AG04450 (cell line): Measurements from ENCODE around the gene TTLL13. TPM values are rescaled to one million over a fixed set of nuclear protein-coding genes. Genes with fewer than 3 reads are reported as not detected.

Experiments used
- CTCF ChIA-PET: fragments of 300-600, 350-600 bp; formaldehyde crosslinking; extraction: SDS; loops from one replicate; lab custom pipeline; 2022; ENCODE audit warnings: antibody characterized with exemption, inconsistent platforms; lab: Charles Lee
- POLR2A ChIA-PET: fragments of 350-600 bp; formaldehyde crosslinking; extraction: SDS; loops from one replicate; lab custom pipeline; 2021; ENCODE audit warnings: antibody characterized with exemption, inconsistent platforms; lab: Yijun Ruan, JAX
- DNase-seq: peaks from one replicate; pipeline ENCODE4 v3.0.0-alpha.2; 2011; ENCODE audit warnings: low read depth, low spot score
- H3K27ac ChIP-seq: one replicate; pipeline ENCODE4 v1.5.1; 2012; ENCODE audit warnings: low read depth, low read length, control low read depth
- H3K27me3 ChIP-seq: one replicate; pipeline ENCODE4 v1.6.0; 2012; ENCODE audit warnings: low read length; ENCODE audit not compliant: control insufficient read depth, insufficient read depth
- H3K4me3 ChIP-seq: 2 replicates; pipeline ENCODE4 v1.5.1; 2011; ENCODE audit warnings: mild to moderate bottlenecking, low read depth, low read length, control low read depth
- H3K9me3 ChIP-seq: 2 replicates; pipeline ENCODE4 v1.5.1; 2012; ENCODE audit warnings: low read length; ENCODE audit not compliant: control insufficient read depth, insufficient read depth
- polyA plus RNA-seq: library from polyadenylated mRNA; depleted of rRNA; stranded (reverse); fragments of >200 nt; gene quantifications from 2 replicates; pipeline ENCODE4 v1.2.3, GENCODE V29; 2011; rRNA removed
- small RNA-seq: library from RNA; depleted of rRNA; stranded (forward); fragments of <200 nt; gene quantifications from one replicate; pipeline ENCODE3, GENCODE V24; 2012; ENCODE audit warnings: low read depth; ENCODE audit not compliant: insufficient read length
- TF ChIP-seq, protein P1 (sequence below): IDR thresholded peaks from 2 replicates; pipeline ENCODE4 v1.5.1; 2011; ENCODE audit warnings: low read depth, low read length, control low read depth, inconsistent platforms

TTLL13 gene
- polyA plus RNA-seq, 1 experiment = 0.04 TPM

DNA sequence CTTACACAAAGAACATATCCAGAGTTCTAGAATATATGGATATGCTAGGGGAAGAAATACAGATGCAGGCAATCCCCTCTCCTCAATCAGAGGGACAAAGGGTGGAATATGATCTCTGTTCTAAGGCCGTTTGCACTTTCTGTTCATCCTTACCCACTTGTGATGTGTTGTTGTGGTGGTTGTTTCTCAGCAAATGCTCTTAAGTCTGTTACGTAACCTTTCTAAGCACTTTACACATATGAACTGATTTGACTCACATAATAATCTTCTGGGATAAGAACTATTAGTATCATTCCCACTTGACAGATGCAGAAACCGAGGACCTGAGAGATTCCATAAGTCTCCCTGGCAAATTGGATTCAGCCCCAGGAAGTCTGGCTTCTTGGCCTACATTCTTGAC, 56.6 kb downstream of the TTLL13 start:
- H3K4me3 ChIP-seq = no peak overlapping the region
- no peak overlapping the region for H3K27ac ChIP-seq
- H3K27me3 ChIP-seq = no peaks in the 10 kb centered on the region
- CTCF ChIA-PET = interaction anchor here (1.1 to 8.7 kb wide), 3 partner anchors 12 to 176 kb away, joined by 3 to 53 read pairs (median 25); no protein-coding TSS in a partner anchor
- TF ChIP-seq, protein P1, sequence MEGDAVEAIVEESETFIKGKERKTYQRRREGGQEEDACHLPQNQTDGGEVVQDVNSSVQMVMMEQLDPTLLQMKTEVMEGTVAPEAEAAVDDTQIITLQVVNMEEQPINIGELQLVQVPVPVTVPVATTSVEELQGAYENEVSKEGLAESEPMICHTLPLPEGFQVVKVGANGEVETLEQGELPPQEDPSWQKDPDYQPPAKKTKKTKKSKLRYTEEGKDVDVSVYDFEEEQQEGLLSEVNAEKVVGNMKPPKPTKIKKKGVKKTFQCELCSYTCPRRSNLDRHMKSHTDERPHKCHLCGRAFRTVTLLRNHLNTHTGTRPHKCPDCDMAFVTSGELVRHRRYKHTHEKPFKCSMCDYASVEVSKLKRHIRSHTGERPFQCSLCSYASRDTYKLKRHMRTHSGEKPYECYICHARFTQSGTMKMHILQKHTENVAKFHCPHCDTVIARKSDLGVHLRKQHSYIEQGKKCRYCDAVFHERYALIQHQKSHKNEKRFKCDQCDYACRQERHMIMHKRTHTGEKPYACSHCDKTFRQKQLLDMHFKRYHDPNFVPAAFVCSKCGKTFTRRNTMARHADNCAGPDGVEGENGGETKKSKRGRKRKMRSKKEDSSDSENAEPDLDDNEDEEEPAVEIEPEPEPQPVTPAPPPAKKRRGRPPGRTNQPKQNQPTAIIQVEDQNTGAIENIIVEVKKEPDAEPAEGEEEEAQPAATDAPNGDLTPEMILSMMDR = no peak
- peaks cover 3% of the 10 kb centered on the region; the same call in 1 of the 2 replicates for H3K9me3 ChIP-seq
- POLR2A ChIA-PET = no interaction called here
- no peak for DNase-seq

DNA sequence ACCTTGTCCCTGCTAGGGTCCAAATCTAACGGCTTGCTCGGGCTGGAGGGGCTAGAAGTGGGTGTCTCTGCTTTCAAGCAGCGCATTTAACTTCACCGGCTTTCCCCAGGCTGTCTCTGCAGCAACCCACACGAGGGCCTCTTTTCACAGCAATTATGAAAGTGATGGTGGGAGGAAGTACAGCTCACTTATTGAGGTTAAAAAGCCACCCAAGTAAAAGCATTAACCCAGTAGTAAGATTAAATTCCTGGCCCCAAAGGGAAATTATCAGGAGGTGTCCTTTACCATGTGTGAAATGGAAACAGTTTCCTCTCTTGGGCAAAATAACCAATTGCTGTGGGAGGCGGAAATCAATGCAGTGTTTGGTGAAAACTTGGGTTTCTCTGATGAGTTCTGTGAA, 57.2 kb downstream of the TTLL13 start:
- TF ChIP-seq, protein P1 = no peak
- Histone ChIP-seq H3K27me3 (no peaks in the 10 kb centered on the region), H3K27ac (no peak overlapping the region), H3K9me3 (no peaks in the 10 kb centered on the region), H3K4me3 (no peak overlapping the region)
- POLR2A ChIA-PET = no interaction called here
- no peak for DNase-seq
- CTCF ChIA-PET = interaction anchor here (0.6 to 8.7 kb wide), 5 partner anchors 8 to 628 kb away, joined by 3 to 53 read pairs (median 3); no protein-coding TSS in a partner anchor

DNA sequence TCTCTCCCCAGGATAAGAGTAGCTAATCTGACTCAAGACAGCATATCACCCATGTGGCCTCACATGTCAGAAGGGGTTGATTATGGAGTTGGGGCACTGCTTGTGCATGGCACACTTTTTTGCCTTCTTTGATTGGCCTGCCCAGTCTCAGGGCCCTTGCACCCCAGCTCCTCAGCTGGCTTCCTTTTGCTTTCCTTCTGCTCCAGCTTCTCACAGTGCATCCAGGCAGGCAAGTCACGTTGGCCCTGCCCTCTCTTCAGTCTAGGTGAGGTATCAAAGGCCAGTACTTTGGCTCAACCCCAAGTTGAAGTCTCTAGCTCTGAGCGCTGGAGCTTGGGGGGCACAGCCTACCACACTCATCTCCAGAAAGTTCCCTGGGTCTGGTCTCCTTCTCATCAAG, 58.3 kb downstream of the TTLL13 start:
- ChIA-PET POLR2A (no interaction called here), CTCF (interaction anchor here (1.4 to 8.7 kb wide), 2 partner anchors 12 to 15 kb away, joined by 4 to 53 read pairs; no protein-coding TSS in a partner anchor)
- TF ChIP-seq, protein P1 = no peak
- no peaks in the 10 kb centered on the region for H3K27me3 ChIP-seq
- no peak overlapping the region for H3K4me3 ChIP-seq
- H3K9me3 ChIP-seq = no peaks in the 10 kb centered on the region
- no peak overlapping the region for H3K27ac ChIP-seq
- no peak for DNase-seq

DNA sequence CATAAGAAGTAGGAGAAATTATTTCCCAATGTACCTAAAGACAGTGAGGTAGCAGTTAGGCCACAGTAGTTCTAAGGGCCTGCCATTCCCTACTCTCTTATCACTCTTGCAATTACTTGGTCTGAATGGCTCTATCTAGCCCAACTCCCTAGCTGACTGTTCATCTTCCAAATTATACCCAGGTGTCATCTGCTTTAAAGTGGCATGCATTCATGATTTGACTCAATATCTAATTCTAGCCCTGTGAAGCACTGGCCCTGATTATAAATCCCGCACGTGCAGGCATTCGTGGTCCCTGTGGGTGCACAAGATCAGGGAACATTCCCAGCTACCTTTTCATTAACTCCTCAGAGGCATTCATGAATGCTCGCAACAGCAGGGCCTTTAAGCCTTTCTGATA, 59.7 kb downstream of the TTLL13 start:
- Histone ChIP-seq H3K27ac (no peak overlapping the region), H3K9me3 (no peaks in the 10 kb centered on the region), H3K27me3 (no peaks in the 10 kb centered on the region), H3K4me3 (no peak overlapping the region)
- DNase-seq = no peak
- ChIA-PET CTCF (interaction anchor here (2.2 to 8.7 kb wide), 2 partner anchors 8 to 11 kb away, joined by 14 to 53 read pairs; no protein-coding TSS in a partner anchor), POLR2A (no interaction called here)
- TF ChIP-seq, protein P1 = no peak

Small RNA genes lying within 50 kb of the gene (small RNA-seq; reads per million reads assigned to genes)
- gene AC091167.3 (not detected), gene RN7SL736P (not detected)

Other genes with a start within 250 kb of the TTLL13 start
- 2.2 and 3.8 TPM in 2 replicates for gene ZNF710, start 248.2 kb upstream of the TTLL13 start, polyA plus RNA-seq
- 84.2 and 108 TPM in 2 replicates for gene IDH2, start 147.1 kb upstream of the TTLL13 start, polyA plus RNA-seq
- gene SEMA4B, start 48.2 kb upstream of the TTLL13 start, polyA plus RNA-seq = 13.5 and 17.9 TPM in 2 replicates
- gene CIB1, start 15.6 kb upstream of the TTLL13 start, polyA plus RNA-seq = 40.4 and 55.3 TPM in 2 replicates
- 2.7 and 2.8 TPM in 2 replicates for gene GDPGP1, start 15.3 kb upstream of the TTLL13 start, polyA plus RNA-seq
- gene NGRN, start 16.1 kb downstream of the TTLL13 start, polyA plus RNA-seq = 77.6 and 81.8 TPM in 2 replicates
- 1.1 and 2.3 TPM in 2 replicates for gene ZNF774, start 102.7 kb downstream of the TTLL13 start, polyA plus RNA-seq
- gene IQGAP1, start 138.7 kb downstream of the TTLL13 start, polyA plus RNA-seq = 141 and 170 TPM in 2 replicates